Endothelial cell of umbilical vein (primary cell): Measurements from ENCODE around the gene MYO9A. TPM values are rescaled to one million over a fixed set of nuclear protein-coding genes. Genes with fewer than 3 reads are reported as not detected.

Source experiments
- BruUV-seq: library from RNA; stranded (reverse); fragments of 400-500 nt; replicated peaks from 2 replicates; lab custom pipeline; 2021; lab: Mats Ljungman, UMichigan
- CTCF ChIA-PET: fragments of 300-600, 350-600 bp; sonication (Branson Sonifier 250); formaldehyde crosslinking; loops from one replicate; lab custom pipeline; 2021; ENCODE audit warnings: antibody characterized with exemption, inconsistent platforms; lab: Charles Lee
- POLR2A ChIA-PET: fragments of 300-600, 350-600 bp; sonication (Branson Sonifier 250); formaldehyde crosslinking; loops from one replicate; lab custom pipeline; 2021; ENCODE audit warnings: antibody characterized with exemption, inconsistent platforms; lab: Charles Lee
- DNase-seq: peaks from one replicate; pipeline ENCODE4 v3.0.0-alpha.2; 2011; ENCODE audit warnings: low read depth, low spot score
- FAIRE-seq: peaks from 2 replicates; lab custom pipeline; 2011; peaks lifted over from hg19 to GRCh38; lab: Jason Lieb, UNC
- H2AFZ ChIP-seq: 2 replicates; pipeline ENCODE4 v1.6.0; 2012; ENCODE audit warnings: low read depth, low read length, control low read depth, inconsistent platforms
- H3K27ac ChIP-seq: 2 replicates; pipeline ENCODE4 v1.5.1; 2011; ENCODE audit warnings: low read depth, mild to moderate bottlenecking, control low read depth, low read length, moderate library complexity; ENCODE audit not compliant: insufficient read depth
- H3K27me3 ChIP-seq, 2 experiments: 2 replicates each; pipeline versions ENCODE4 v1.6.0 to v1.6.1; 2011; ENCODE audit warnings: low read length in 2 of 2, mixed read lengths in 1 of 2; ENCODE audit not compliant: control insufficient read depth in 2 of 2, insufficient read depth in 2 of 2
- H3K36me3 ChIP-seq, 2 experiments: 2 replicates in 1 of 2; 3 replicates in 1 of 2; pipeline ENCODE4 v1.5.1; 2011; ENCODE audit warnings: low read length in 2 of 2, mild to moderate bottlenecking in 1 of 2, moderate library complexity in 1 of 2; ENCODE audit not compliant: control insufficient read depth in 2 of 2, insufficient read depth in 2 of 2; ENCODE audit errors: extremely low read depth in 1 of 2
- H3K4me1 ChIP-seq: 3 replicates; pipeline ENCODE4 v1.5.1; 2011; ENCODE audit warnings: mild to moderate bottlenecking, low read length; ENCODE audit not compliant: control insufficient read depth, insufficient read depth; ENCODE audit errors: extremely low read depth
- H3K4me2 ChIP-seq: 2 replicates; pipeline ENCODE4 v1.6.1; 2011; ENCODE audit warnings: low read length, control low read depth, mixed read lengths; ENCODE audit not compliant: insufficient read depth
- H3K4me3 ChIP-seq, 3 experiments: fragments of 200-600 bp in 1 of 3; sonication (generic), shearing (Covaris generic) in 1 of 3; replicated peaks in 1 of 3; 2 replicates each; pipeline ENCODE4 v1.5.1; 2011 to 2016; ENCODE audit warnings: control low read depth in 3 of 3, low read length in 3 of 3, mild to moderate bottlenecking in 2 of 3, inconsistent platforms in 1 of 3, low read depth in 1 of 3, moderate library complexity in 1 of 3; ENCODE audit not compliant: insufficient read depth in 1 of 3
- H3K79me2 ChIP-seq: 2 replicates; pipeline ENCODE4 v1.6.0; 2012; ENCODE audit warnings: low read length, inconsistent platforms; ENCODE audit not compliant: control insufficient read depth, insufficient read depth
- H3K9ac ChIP-seq: replicated peaks from 2 replicates; pipeline ENCODE3; 2011; ENCODE audit warnings: low read length, control low read depth; ENCODE audit not compliant: insufficient read depth; ENCODE audit errors: extremely low read depth
- H3K9me1 ChIP-seq: replicated peaks from 3 replicates; pipeline ENCODE4 v1.6.0; 2011; ENCODE audit warnings: mild to moderate bottlenecking, low read length; ENCODE audit not compliant: control insufficient read depth, insufficient read depth; ENCODE audit errors: extremely low read depth
- H3K9me3 ChIP-seq: replicated peaks from 2 replicates; pipeline ENCODE4 v1.5.1; 2012; ENCODE audit warnings: low read length, inconsistent platforms; ENCODE audit not compliant: control insufficient read depth, insufficient read depth
- H4K20me1 ChIP-seq: replicated peaks from 2 replicates; pipeline ENCODE3; 2011; ENCODE audit warnings: mild to moderate bottlenecking, low read length; ENCODE audit not compliant: control insufficient read depth, insufficient read depth; ENCODE audit errors: extremely low read depth
- FOS ChIP-seq: IDR thresholded peaks from 2 replicates; pipeline ENCODE4 v1.6.1; 2011; ENCODE audit warnings: mild to moderate bottlenecking, low read length, moderate library complexity, borderline replicate concordance; ENCODE audit not compliant: insufficient read depth
- MYC ChIP-seq: IDR thresholded peaks from one replicate; pipeline ENCODE4 v1.6.1; 2011; ENCODE audit warnings: mild to moderate bottlenecking, low read depth, low read length
- POLR2A ChIP-seq: IDR thresholded peaks from 2 replicates; pipeline ENCODE4 v1.6.1; 2012; ENCODE audit warnings: low read depth, mild to moderate bottlenecking, control low read depth, low read length
- dilution Hi-C: fragments of 300-500 bp; cut with MboI; formaldehyde crosslinking; loops from one replicate; pipeline ENCODE4 v1.15.0; 2019; ENCODE audit warnings: low sequenced_read_pairs; ENCODE audit not compliant: extremely low pct_ligation_motif_present
- intact Hi-C: fragments of 100-400 bp; cut with micrococcal nuclease; formaldehyde crosslinking; loops from one replicate; pipeline ENCODE4 v1.10.0; 2022
- polyA plus RNA-seq, 4 experiments: library from polyadenylated mRNA; depleted of rRNA in 3 of 4; stranded (reverse) in 3 of 4; unstranded in 1 of 4; fragments of >200 nt; gene quantifications; 2 replicates each; pipeline versions ENCODE4 v1.2.1 to v1.2.3, GENCODE V29; 2011 to 2012; ENCODE audit warnings: missing spikeins in 1 of 4
- total RNA-seq: library from RNA; stranded (reverse); gene quantifications from 2 replicates; pipeline ENCODE4 v1.2.3, GENCODE V29; 2021
- TF ChIP-seq, protein P1 (sequence below), 2 donors: IDR thresholded peaks; 1 replicate in 1 of 2; 2 replicates in 1 of 2; pipeline ENCODE4 v1.5.1; 2011; ENCODE audit warnings: low read length in 2 of 2, mild to moderate bottlenecking in 2 of 2, moderate library complexity in 2 of 2, control low read depth in 1 of 2, inconsistent platforms in 1 of 2, low read depth in 1 of 2; ENCODE audit not compliant: insufficient read depth in 1 of 2; ENCODE audit errors: extremely low read depth in 1 of 2
- TF ChIP-seq, protein P2 (sequence below): IDR thresholded peaks from 2 replicates; pipeline ENCODE4 v1.6.1; 2011; ENCODE audit not compliant: insufficient read depth, insufficient read length

The MYO9A gene
- total and polyA plus RNA-seq, 2 donors (not counting 3 experiments of a cell fraction or from before 2014, with no cell fraction given): 6.4 to 30.3 TPM

DNA sequence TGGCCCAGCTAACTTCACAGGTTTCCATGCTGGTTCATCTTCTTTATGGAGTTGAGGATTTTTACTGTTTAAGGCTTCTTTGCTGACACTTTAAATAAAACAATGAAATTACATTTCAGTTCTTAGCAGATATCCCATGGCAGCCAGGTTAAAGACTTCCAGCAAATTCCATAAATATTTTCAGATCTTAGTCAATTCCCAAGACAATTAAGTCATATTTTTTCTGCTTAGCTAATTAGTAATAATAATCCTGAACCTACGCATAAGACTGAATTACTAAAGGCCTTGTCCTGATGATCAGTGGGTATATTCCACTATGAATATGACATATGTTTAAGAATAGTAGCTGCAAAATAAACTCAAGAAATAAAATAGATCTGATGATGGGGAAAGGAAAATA is 224.3 kb downstream of the MYO9A start:
- Histone ChIP-seq H3K79me2 (no peaks in the 10 kb centered on the region), H3K9ac (no peak overlapping the region), H3K36me3 (peaks cover 0 to 4% of the 10 kb centered on the region in 2 experiments), H3K27ac (no peak overlapping the region), H3K4me1 (no peaks in the 10 kb centered on the region), H3K4me3 (no peak overlapping the region), H2AFZ (no peak overlapping the region), H3K9me1 (no peaks in the 10 kb centered on the region), H3K9me3 (no peaks in the 10 kb centered on the region), H4K20me1 (no peaks in the 10 kb centered on the region), H3K27me3 (no peaks in the 10 kb centered on the region), H3K4me2 (no peak overlapping the region)
- no peak for FAIRE-seq
- dilution Hi-C loops: no loop called here
- BruUV-seq: no TSS peak
- ChIA-PET CTCF (interaction anchor here (1.0 kb wide), 1 partner anchor 10 kb away, joined by 5 read pairs; no protein-coding TSS in a partner anchor), POLR2A (no interaction called here)
- intact Hi-C loops: no loop called here
- TF ChIP-seq, protein P1, sequence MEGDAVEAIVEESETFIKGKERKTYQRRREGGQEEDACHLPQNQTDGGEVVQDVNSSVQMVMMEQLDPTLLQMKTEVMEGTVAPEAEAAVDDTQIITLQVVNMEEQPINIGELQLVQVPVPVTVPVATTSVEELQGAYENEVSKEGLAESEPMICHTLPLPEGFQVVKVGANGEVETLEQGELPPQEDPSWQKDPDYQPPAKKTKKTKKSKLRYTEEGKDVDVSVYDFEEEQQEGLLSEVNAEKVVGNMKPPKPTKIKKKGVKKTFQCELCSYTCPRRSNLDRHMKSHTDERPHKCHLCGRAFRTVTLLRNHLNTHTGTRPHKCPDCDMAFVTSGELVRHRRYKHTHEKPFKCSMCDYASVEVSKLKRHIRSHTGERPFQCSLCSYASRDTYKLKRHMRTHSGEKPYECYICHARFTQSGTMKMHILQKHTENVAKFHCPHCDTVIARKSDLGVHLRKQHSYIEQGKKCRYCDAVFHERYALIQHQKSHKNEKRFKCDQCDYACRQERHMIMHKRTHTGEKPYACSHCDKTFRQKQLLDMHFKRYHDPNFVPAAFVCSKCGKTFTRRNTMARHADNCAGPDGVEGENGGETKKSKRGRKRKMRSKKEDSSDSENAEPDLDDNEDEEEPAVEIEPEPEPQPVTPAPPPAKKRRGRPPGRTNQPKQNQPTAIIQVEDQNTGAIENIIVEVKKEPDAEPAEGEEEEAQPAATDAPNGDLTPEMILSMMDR (IDR thresholded peaks at IDR 0.05; ENCODE audit: extremely low read depth in 1 of 2, insufficient read depth in 1 of 2, low read depth in 1 of 2, low read length in 2 of 2): no peak
- no peak for TF ChIP-seq FOS
- TF ChIP-seq POLR2A: no peak
- TF ChIP-seq, protein P2, sequence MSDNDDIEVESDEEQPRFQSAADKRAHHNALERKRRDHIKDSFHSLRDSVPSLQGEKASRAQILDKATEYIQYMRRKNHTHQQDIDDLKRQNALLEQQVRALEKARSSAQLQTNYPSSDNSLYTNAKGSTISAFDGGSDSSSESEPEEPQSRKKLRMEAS: no peak
- no peak for DNase-seq

DNA sequence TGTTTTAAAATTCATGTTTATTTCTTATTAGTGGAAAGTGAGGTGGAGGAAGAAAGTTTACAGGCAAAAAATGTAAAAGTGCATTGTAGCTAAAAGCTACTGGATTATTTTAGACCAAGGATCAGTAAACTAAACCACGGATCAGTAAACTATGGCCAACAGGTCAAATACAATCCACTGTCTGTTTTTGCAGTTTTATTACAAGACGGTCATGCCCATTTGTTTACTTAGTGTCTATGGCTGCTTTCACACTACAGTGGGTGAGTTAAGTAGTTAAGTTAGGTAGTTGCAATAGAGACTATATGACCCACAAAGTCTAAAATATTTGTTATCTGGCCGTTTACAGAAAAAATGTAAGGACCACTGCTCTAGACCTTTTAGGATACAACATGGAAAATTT is 225.6 kb downstream of the MYO9A start:
- no peaks in the 10 kb centered on the region for H3K9me1 ChIP-seq
- POLR2A ChIA-PET: no interaction called here
- no peak overlapping the region for H2AFZ ChIP-seq
- no peaks in the 10 kb centered on the region for H3K9me3 ChIP-seq
- no peaks in the 10 kb centered on the region for H3K36me3 ChIP-seq
- H3K4me2 ChIP-seq: no peak overlapping the region
- H3K27me3 ChIP-seq: no peaks in the 10 kb centered on the region
- intact Hi-C loops: no loop called here
- no peak overlapping the region for H3K27ac ChIP-seq
- no peaks in the 10 kb centered on the region for H3K79me2 ChIP-seq
- no TSS peak for BruUV-seq
- H3K4me1 ChIP-seq: no peaks in the 10 kb centered on the region
- DNase-seq: no peak
- CTCF ChIA-PET: interaction anchor here (2.1 kb wide), 1 partner anchor 10 kb away, joined by 6 read pairs; no protein-coding TSS in a partner anchor
- dilution Hi-C loops: no loop called here
- no peaks in the 10 kb centered on the region for H4K20me1 ChIP-seq
- FAIRE-seq: no peak
- H3K9ac ChIP-seq: no peak overlapping the region
- no peak for TF ChIP-seq MYC
- H3K4me3 ChIP-seq: no peak overlapping the region
